Left lung (tissue), 10 donors: ENCODE measurements around the gene ZNF526. TPM values are rescaled to one million over a fixed set of nuclear protein-coding genes. Genes with fewer than 3 reads are reported as not detected.

Experiments
- ATAC-seq: fragments of 200-7000 bp; cut with Tn5 transposase; one replicate; pipeline ENCODE4 v1.9.1; 2020; ENCODE audit warnings: moderate library complexity
- DNase-seq, 4 donors: peaks; one replicate each; pipeline ENCODE4 v3.0.0-alpha.2; 2013 to 2020
- H3K27ac ChIP-seq, 2 donors: fragments of 200-600 bp; sonication (generic) in 1 of 2; one replicate each; pipeline versions ENCODE4 v1.5.0 to v1.8.0; 2020 to 2021
- H3K27me3 ChIP-seq, 2 donors: fragments of 200-600 bp; sonication (generic) in 1 of 2; one replicate each; pipeline versions ENCODE4 v1.5.0 to v1.8.0; 2020 to 2021
- H3K36me3 ChIP-seq, 2 donors: fragments of 200-600 bp; sonication (generic) in 1 of 2; one replicate each; pipeline versions ENCODE4 v1.5.0 to v1.8.0; 2020 to 2021
- H3K4me1 ChIP-seq, 2 donors: fragments of 200-600 bp; one replicate each; pipeline ENCODE4 v1.8.0; 2021
- H3K4me3 ChIP-seq, 2 donors: fragments of 200-600 bp; sonication (generic) in 1 of 2; one replicate each; pipeline versions ENCODE4 v1.5.0 to v1.8.0; 2020 to 2021; ENCODE audit warnings: mild to moderate bottlenecking in 1 of 2
- H3K9me3 ChIP-seq, 2 donors: fragments of 200-600 bp; sonication (generic) in 1 of 2; one replicate each; pipeline versions ENCODE4 v1.5.0 to v1.8.0; 2020 to 2021
- CTCF ChIP-seq, 2 donors: fragments of 200-600 bp; sonication (generic) in 1 of 2; IDR thresholded peaks; one replicate each; pipeline versions ENCODE4 v1.5.0 to v1.8.0; 2021; ENCODE audit warnings: antibody characterized with exemption in 2 of 2
- intact Hi-C, 2 donors: fragments of 100-400 bp; cut with DNase I; formaldehyde crosslinking; loops; one replicate each; pipeline versions ENCODE4 v1.11.2 to v1.14.2; 2022
- polyA plus RNA-seq, 6 donors: library from polyadenylated mRNA; unstranded; fragments of 120-200 nt; gene quantifications; one replicate each; pipeline ENCODE4 v1.2.1, GENCODE V29; 2013; ENCODE audit not compliant: insufficient read length in 6 of 6
- total RNA-seq, 2 donors: library from RNA; stranded (reverse); fragmentation: NEBNext Ultra II Directional; extraction: Animal tissue kit (Norgen Biotek cat#: 25700); gene quantifications; one replicate each; pipeline ENCODE4 v1.2.1, GENCODE V29; 2021
- donor health status: DM: no; HTN: yes; CAD: no.
- donor health status: DM: no; HTN: no; CAD: no.

ZNF526 gene
- total and polyA plus RNA-seq, 8 donors, result 8.1 to 12.7 (median 9.1) TPM

- no peaks in the 10 kb centered on the region for H3K9me3 ChIP-seq
- peaks cover 0 to 47% of the 10 kb centered on the region in 2 donors for H3K36me3 ChIP-seq
- no peak for TF ChIP-seq CTCF (IDR thresholded peaks at IDR 0.05)
- no peak overlapping the region for H3K4me3 ChIP-seq
- H3K27me3 ChIP-seq, result no peaks in the 10 kb centered on the region
- peaks cover 16 to 42% of the 10 kb centered on the region in 2 donors for H3K4me1 ChIP-seq
- H3K27ac ChIP-seq, result no peak overlapping the region
- no peak for DNase-seq
- ATAC-seq, result no peak
- intact Hi-C loops, result no loop called here
Measured at GRCh38 chr19:42239544-42240220, 19.6 kb downstream of the ZNF526 start.

- Histone ChIP-seq H3K9me3 (no peaks in the 10 kb centered on the region), H3K4me3 (peak overlapping the region; percentile 83 to 85), H3K27ac (no peak overlapping the region), H3K4me1 (peaks cover 22 to 57% of the 10 kb centered on the region in 2 donors), H3K36me3 (peaks cover 0 to 31% of the 10 kb centered on the region in 2 donors), H3K27me3 (no peaks in the 10 kb centered on the region)
- ATAC-seq, result no peak
- no peak for DNase-seq
- intact Hi-C loops, result no loop called here
- TF ChIP-seq CTCF (IDR thresholded peaks at IDR 0.05), result no peak
Measured at GRCh38 chr19:42241279-42241678, 21.2 kb downstream of the ZNF526 start.

GRCh38 chr19:42242069-42242511, 22.0 kb downstream of the ZNF526 start:
- no peaks in the 10 kb centered on the region for H3K9me3 ChIP-seq
- TF ChIP-seq CTCF (IDR thresholded peaks at IDR 0.05), result no peak
- DNase-seq (no peak), ATAC-seq (no peak)
- peaks cover 0 to 23% of the 10 kb centered on the region in 2 donors for H3K36me3 ChIP-seq
- no peaks in the 10 kb centered on the region for H3K27me3 ChIP-seq
- peaks cover 27 to 58% of the 10 kb centered on the region in 2 donors for H3K4me1 ChIP-seq
- peak overlapping the region; percentile 91 to 93 for H3K27ac ChIP-seq
- intact Hi-C loops, result no loop called here
- H3K4me3 ChIP-seq, result peak overlapping the region; percentile 83 to 85

GRCh38 chr19:42242512-42243409, 22.6 kb downstream of the ZNF526 start, which contains the start of gene GSK3A:
GSK3A (minus strand) TSS chr19:42242602; CDS start chr19:42242465, 137 bp downstream.
- intact Hi-C loops, result no loop called here
- TF ChIP-seq CTCF (IDR thresholded peaks at IDR 0.05), result no peak
- DNase-seq, result peak; percentile 98 to 99 (median 99)
- Histone ChIP-seq H3K27me3 (no peaks in the 10 kb centered on the region), H3K4me1 (peaks cover 27 to 58% of the 10 kb centered on the region in 2 donors), H3K36me3 (peaks cover 0 to 17% of the 10 kb centered on the region in 2 donors), H3K9me3 (no peaks in the 10 kb centered on the region), H3K27ac (peak within 1 kb of the TSS; percentile 91 to 93), H3K4me3 (peak within 1 kb of the TSS; percentile 83 to 85)
- peak; percentile 86 for ATAC-seq
